ENCODE data around the gene CARF.

- TF ChIP-seq CTCF (IDR thresholded peaks at IDR 0.05) (no peak), POLR2A (IDR thresholded peaks at IDR 0.05) (no peak)
Measured at GRCh38 chr2:203033395-203033794, 121.3 kb downstream of the CARF start.
